Germinal center (tissue), 1 donor: ENCODE measurements around the gene RASL10B.

Experiments used
- DNase-seq: peaks from one replicate; pipeline ENCODE4 v3.0.0; 2012; ENCODE audit warnings: mixed read lengths, low spot score

RASL10B gene

GRCh38 chr17:35765756-35766488, 34.5 kb downstream of the RASL10B start:
- no peak for DNase-seq

GRCh38 chr17:35766489-35766877, 35.0 kb downstream of the RASL10B start:
- no peak for DNase-seq

- peak; percentile 58 for DNase-seq
Observed at GRCh38 chr17:35766903-35767510, 35.6 kb downstream of the RASL10B start.

GRCh38 chr17:35768797-35769196, 37.4 kb downstream of the RASL10B start:
- DNase-seq = no peak

GRCh38 chr17:35769895-35770486, 38.6 kb downstream of the RASL10B start:
- no peak for DNase-seq

- no peak for DNase-seq
Observed at GRCh38 chr17:35773129-35773528, 41.7 kb downstream of the RASL10B start.

GRCh38 chr17:35773679-35774425, 42.4 kb downstream of the RASL10B start:
- no peak for DNase-seq

- DNase-seq = no peak
Observed at GRCh38 chr17:35774499-35774898, 43.1 kb downstream of the RASL10B start.

- DNase-seq = no peak
Observed at GRCh38 chr17:35775039-35775438, 43.6 kb downstream of the RASL10B start.

GRCh38 chr17:35775583-35775982, 44.1 kb downstream of the RASL10B start:
- DNase-seq = no peak

- no peak for DNase-seq
Observed at GRCh38 chr17:35778641-35779196, 47.3 kb downstream of the RASL10B start.

GRCh38 chr17:35780950-35781349, 49.5 kb downstream of the RASL10B start:
- DNase-seq = no peak

- no peak for DNase-seq
Observed at GRCh38 chr17:35784895-35785294, 53.5 kb downstream of the RASL10B start.

GRCh38 chr17:35786941-35787432, 55.5 kb downstream of the RASL10B start:
- no peak for DNase-seq

GRCh38 chr17:35788477-35789368, 57.3 kb downstream of the RASL10B start:
- DNase-seq = no peak

- DNase-seq = no peak
Observed at GRCh38 chr17:35790841-35791240, 59.4 kb downstream of the RASL10B start.

GRCh38 chr17:35791681-35792350, 60.4 kb downstream of the RASL10B start:
- DNase-seq = no peak
